Type B pancreatic cell (in vitro differentiated cells): Measurements from ENCODE around the gene ARHGAP23. TPM values are rescaled to one million over a fixed set of nuclear protein-coding genes. Genes with fewer than 3 reads are reported as not detected.
"Not testable (repeated sequence)": the region's sequence is repeated elsewhere in the genome, so short reads cannot be mapped to it uniquely, and the experiment has no call there.

ENCODE experiments used
- DNase-seq: peaks from one replicate; pipeline ENCODE4 v3.0.0; 2021; ENCODE audit warnings: mixed read lengths; ENCODE audit not compliant: unreplicated experiment; ENCODE audit errors: extremely low spot score
- H3K27ac Mint-ChIP-seq: 2 replicates; pipeline ENCODE4 v1.8.0; 2021; ENCODE audit warnings: mild to moderate bottlenecking, mixed read lengths
- H3K27me3 Mint-ChIP-seq: 2 replicates; pipeline ENCODE4 v1.8.0; 2021; ENCODE audit warnings: mixed read lengths
- H3K36me3 Mint-ChIP-seq: 2 replicates; pipeline ENCODE4 v1.8.0; 2021; ENCODE audit warnings: mixed read lengths
- H3K4me1 Mint-ChIP-seq: one replicate; pipeline ENCODE4 v1.8.0; 2021; ENCODE audit warnings: mixed read lengths; ENCODE audit not compliant: unreplicated experiment
- H3K4me3 Mint-ChIP-seq: 2 replicates; pipeline ENCODE4 v1.8.0; 2021; ENCODE audit warnings: mild to moderate bottlenecking, mixed read lengths
- H3K9me3 Mint-ChIP-seq: 2 replicates; pipeline ENCODE4 v1.8.0; 2021; ENCODE audit warnings: mixed read lengths
- CTCF ChIP-seq: fragments of 200-600 bp; sonication (generic); conservative IDR thresholded peaks from 2 replicates; pipeline ENCODE4 v1.5.0; 2021; ENCODE audit warnings: antibody characterized with exemption, mild to moderate bottlenecking
- total RNA-seq: library from RNA; stranded (reverse); gene quantifications from 2 replicates; pipeline ENCODE4 v1.2.1, GENCODE V29; 2021; ENCODE audit warnings: low replicate concordance

ARHGAP23 gene
- total RNA-seq, 1 donor from 2014 or later, result 114 TPM

DNA sequence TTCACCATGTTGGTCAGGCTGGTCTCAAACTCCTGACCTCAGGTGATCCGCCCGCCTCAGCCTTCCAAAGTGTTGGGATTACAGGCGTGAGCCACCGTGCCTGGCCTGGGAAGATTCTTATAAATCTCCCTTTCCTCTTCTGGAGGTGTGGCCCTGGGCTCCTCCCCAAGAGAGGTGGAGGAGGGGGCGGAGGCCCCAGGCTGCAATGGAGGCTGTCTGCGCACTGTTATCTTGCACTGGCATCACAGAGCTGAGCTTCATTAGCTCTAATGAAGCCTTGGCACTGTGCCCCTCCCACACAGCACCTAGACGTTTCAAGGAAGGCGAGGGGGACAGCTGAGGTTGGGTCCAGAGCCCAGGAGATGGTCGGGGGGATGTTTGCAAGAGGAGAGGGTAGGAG lies 7.5 kb downstream of the ARHGAP23 start:
- H3K9me3 Mint-ChIP-seq, result no peaks in the 10 kb centered on the region
- H3K4me1 Mint-ChIP-seq, result peaks cover 31% of the 10 kb centered on the region
- no peaks in the 10 kb centered on the region for H3K27me3 Mint-ChIP-seq
- no peak for TF ChIP-seq CTCF
- no peak for DNase-seq
- peaks cover 4% of the 10 kb centered on the region for H3K36me3 Mint-ChIP-seq
- H3K4me3 Mint-ChIP-seq, result no peak overlapping the region
- no peak overlapping the region for H3K27ac Mint-ChIP-seq

DNA sequence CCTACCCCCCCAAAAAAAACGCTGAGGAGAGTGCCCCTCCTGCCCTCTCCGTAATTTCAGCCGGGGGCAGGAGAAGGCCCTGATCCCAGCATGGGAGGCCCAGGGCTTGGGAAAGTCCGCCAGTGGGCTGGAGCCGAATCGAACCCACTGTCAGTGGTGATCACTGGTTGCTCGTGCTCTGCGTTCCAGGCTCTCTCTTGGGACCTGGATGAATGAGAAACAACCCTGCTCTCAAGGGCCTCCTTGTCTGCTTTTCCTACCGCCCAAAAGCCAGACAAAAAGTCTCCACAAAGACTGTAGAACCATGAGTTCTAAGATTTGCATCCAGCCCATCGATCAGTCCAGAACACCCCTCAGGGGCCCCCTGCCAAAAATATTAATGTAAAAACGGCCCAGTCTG lies 8.1 kb downstream of the ARHGAP23 start:
- H3K9me3 Mint-ChIP-seq, result no peaks in the 10 kb centered on the region
- peaks cover 4% of the 10 kb centered on the region for H3K36me3 Mint-ChIP-seq
- no peak overlapping the region for H3K27ac Mint-ChIP-seq
- H3K4me1 Mint-ChIP-seq, result peaks cover 29% of the 10 kb centered on the region
- TF ChIP-seq CTCF, result no peak
- DNase-seq, result no peak
- no peaks in the 10 kb centered on the region for H3K27me3 Mint-ChIP-seq
- no peak overlapping the region for H3K4me3 Mint-ChIP-seq

DNA sequence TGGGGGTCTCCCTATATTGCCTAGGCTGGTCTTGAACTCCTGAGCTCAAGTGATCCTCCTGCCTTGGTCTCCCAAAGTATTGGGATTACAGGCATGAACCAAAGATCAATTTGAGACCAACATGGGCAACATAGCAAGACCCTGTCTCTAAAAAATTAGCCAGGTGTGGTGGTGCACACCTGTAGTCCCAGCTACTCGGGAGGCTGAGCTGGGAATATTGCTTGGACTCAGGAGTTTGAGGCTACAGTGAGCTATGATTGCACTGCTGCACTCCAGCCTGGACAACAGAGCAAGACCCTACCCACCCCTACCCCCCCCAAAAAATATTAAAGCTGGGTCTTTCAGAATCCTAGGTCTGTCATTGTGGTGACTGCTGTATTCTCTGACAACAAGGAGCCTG lies 9.0 kb downstream of the ARHGAP23 start:
- H3K4me1 Mint-ChIP-seq, result peaks cover 34% of the 10 kb centered on the region
- H3K36me3 Mint-ChIP-seq, H3K27ac Mint-ChIP-seq, H3K9me3 Mint-ChIP-seq, DNase-seq, H3K4me3 Mint-ChIP-seq, H3K27me3 Mint-ChIP-seq: not testable (repeated sequence)

GRCh38 chr17:38439436-38439835 lies 11.2 kb downstream of the ARHGAP23 start:
- DNase-seq, result no peak
- H3K36me3 Mint-ChIP-seq, result peaks cover 4% of the 10 kb centered on the region
- peaks cover 41% of the 10 kb centered on the region for H3K4me1 Mint-ChIP-seq
- H3K27me3 Mint-ChIP-seq, result no peaks in the 10 kb centered on the region
- TF ChIP-seq CTCF, result no peak
- H3K4me3 Mint-ChIP-seq, result no peak overlapping the region
- H3K9me3 Mint-ChIP-seq, result no peaks in the 10 kb centered on the region
- no peak overlapping the region for H3K27ac Mint-ChIP-seq

DNA sequence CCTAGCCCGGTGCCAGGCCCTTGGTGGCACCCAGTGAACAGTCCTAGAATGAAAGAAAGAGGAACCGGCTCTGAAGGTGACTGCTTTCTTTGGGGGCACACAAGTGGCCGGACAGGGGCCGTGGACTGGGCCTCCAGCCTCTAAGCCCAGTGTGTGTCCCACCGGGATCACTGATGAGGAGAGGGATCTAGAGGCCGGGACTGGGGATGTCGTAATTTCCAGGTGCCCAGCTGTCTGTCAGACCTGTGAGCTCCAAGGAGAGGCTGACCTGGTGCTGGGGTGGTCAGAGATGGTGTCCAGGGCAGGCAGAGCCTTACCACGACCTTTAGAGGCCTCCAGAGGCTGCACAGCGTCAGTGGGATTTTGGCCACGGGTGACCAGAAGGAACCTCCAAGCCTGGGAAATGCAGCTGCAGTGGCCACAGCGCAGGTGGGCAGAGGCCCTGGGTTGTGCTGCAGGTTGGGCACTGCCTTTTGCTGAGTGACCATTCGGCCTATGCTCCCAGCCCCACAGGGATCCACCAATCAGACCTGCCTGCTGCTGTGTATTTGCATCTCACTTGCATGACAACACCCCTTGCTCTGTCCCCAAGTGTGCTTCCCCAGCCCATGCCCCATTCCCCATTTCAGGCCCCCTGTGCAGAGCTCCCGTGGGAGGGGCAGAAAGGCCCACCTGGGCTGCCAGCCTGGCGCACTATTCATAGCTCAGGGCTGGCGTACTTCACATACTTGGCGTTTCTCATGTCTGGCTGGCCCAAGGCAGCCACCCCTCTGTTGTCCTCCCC lies 12.5 kb downstream of the ARHGAP23 start:
- no peak for DNase-seq

More for the DNA sequence above, 12.5 kb downstream of the ARHGAP23 start:
- no peaks in the 10 kb centered on the region for H3K9me3 Mint-ChIP-seq
- no peak for TF ChIP-seq CTCF
- H3K36me3 Mint-ChIP-seq, result peaks cover 4% of the 10 kb centered on the region
- H3K4me3 Mint-ChIP-seq, result no peak overlapping the region
- H3K4me1 Mint-ChIP-seq, result peaks cover 32% of the 10 kb centered on the region
- H3K27ac Mint-ChIP-seq, result no peak overlapping the region
- no peaks in the 10 kb centered on the region for H3K27me3 Mint-ChIP-seq
